Suprapubic skin (tissue), 4 donors: Measurements from ENCODE around the gene PDP2. TPM values are rescaled to one million over a fixed set of nuclear protein-coding genes. Genes with fewer than 3 reads are reported as not detected.

Experiments
- DNase-seq, 2 donors: peaks; one replicate each; pipeline ENCODE4 v3.0.0-alpha.2; 2019; ENCODE audit warnings: low spot score in 2 of 2
- H3K27ac ChIP-seq: fragments of 200-600 bp; sonication (generic); one replicate; pipeline ENCODE4 v1.5.1; 2019
- H3K27me3 ChIP-seq: fragments of 200-600 bp; sonication (generic); one replicate; pipeline ENCODE4 v1.5.1; 2019
- H3K36me3 ChIP-seq: fragments of 200-600 bp; sonication (generic); one replicate; pipeline ENCODE4 v1.5.1; 2019
- H3K4me1 ChIP-seq: fragments of 200-600 bp; sonication (generic); one replicate; pipeline ENCODE4 v1.5.1; 2019
- H3K4me3 ChIP-seq: fragments of 200-600 bp; sonication (generic); one replicate; pipeline ENCODE4 v1.5.1; 2019; ENCODE audit warnings: mild to moderate bottlenecking
- H3K9me3 ChIP-seq: fragments of 200-600 bp; sonication (generic); one replicate; pipeline ENCODE4 v1.5.1; 2019
- CTCF ChIP-seq, 2 donors: fragments of 200-600 bp in 1 of 2; fragments of 450-650 bp in 1 of 2; sonication (generic) in 1 of 2; IDR thresholded peaks; one replicate each; pipeline ENCODE4 v1.5.1; 2016 to 2019; ENCODE audit warnings: antibody characterized with exemption in 2 of 2, mild to moderate bottlenecking in 1 of 2, moderate library complexity in 1 of 2
- EP300 ChIP-seq: sonication (generic); formaldehyde crosslinking; IDR thresholded peaks from one replicate; pipeline ENCODE4 v1.6.1; 2017; ENCODE audit warnings: antibody characterized with exemption
- POLR2A ChIP-seq, 2 donors: fragments of 450-650 bp; IDR thresholded peaks; one replicate each; pipeline ENCODE4 v1.6.1; 2017; ENCODE audit warnings: antibody characterized with exemption in 2 of 2, mild to moderate bottlenecking in 2 of 2, moderate library complexity in 2 of 2
- POLR2AphosphoS5 ChIP-seq, 3 donors: sonication (generic); formaldehyde crosslinking; IDR thresholded peaks; one replicate each; pipeline ENCODE4 v1.6.1; 2017; ENCODE audit warnings: antibody characterized with exemption in 3 of 3
- WGBS: methylation state at CpG from one replicate; pipeline ENCODE4 v1.1.5; 2018; 5-methylcytosine and 5-hydroxymethylcytosine counted together
- total RNA-seq, 4 donors: library from RNA; depleted of rRNA; stranded (reverse); fragments of >200 nt; gene quantifications; one replicate each; pipeline ENCODE4 v1.1.0, GENCODE V29; 2016

PDP2 gene
- total RNA-seq, 4 donors from 2014 or later = 5.0 to 8.3 (median 6.6) TPM

GRCh38 chr16:66840883-66841282, 39.4 kb upstream of the PDP2 start:
- H3K4me3 ChIP-seq = no peak overlapping the region
- no peak for DNase-seq
- no peaks in the 10 kb centered on the region for H3K9me3 ChIP-seq
- TF ChIP-seq CTCF (IDR thresholded peaks at IDR 0.05) = no peak
- no peak for TF ChIP-seq EP300
- no peak for TF ChIP-seq POLR2AphosphoS5 (IDR thresholded peaks at IDR 0.05)
- TF ChIP-seq POLR2A (IDR thresholded peaks at IDR 0.05) = no peak
- H3K4me1 ChIP-seq = peaks cover 14% of the 10 kb centered on the region
- H3K27ac ChIP-seq = no peak overlapping the region
- peaks cover 23% of the 10 kb centered on the region for H3K27me3 ChIP-seq
- H3K36me3 ChIP-seq = no peaks in the 10 kb centered on the region
- WGBS = 56% methylated on average over 3 of the region's 3 CpGs

- WGBS = 91% methylated on average over 4 of the region's 4 CpGs
- H3K4me1 ChIP-seq = peaks cover 14% of the 10 kb centered on the region
- TF ChIP-seq CTCF (IDR thresholded peaks at IDR 0.05) (no peak), POLR2AphosphoS5 (IDR thresholded peaks at IDR 0.05) (no peak), POLR2A (IDR thresholded peaks at IDR 0.05) (no peak)
- H3K27ac ChIP-seq = no peak overlapping the region
- H3K4me3 ChIP-seq = no peak overlapping the region
- H3K36me3 ChIP-seq = no peaks in the 10 kb centered on the region
- H3K27me3 ChIP-seq = peaks cover 28% of the 10 kb centered on the region
- H3K9me3 ChIP-seq = no peaks in the 10 kb centered on the region
- no peak for DNase-seq
Observed at GRCh38 chr16:66841366-66841765, 38.9 kb upstream of the PDP2 start.

- Histone ChIP-seq H3K27me3 (peaks cover 36% of the 10 kb centered on the region), H3K4me3 (no peak overlapping the region), H3K27ac (no peak overlapping the region), H3K36me3 (no peaks in the 10 kb centered on the region), H3K4me1 (peaks cover 14% of the 10 kb centered on the region), H3K9me3 (no peaks in the 10 kb centered on the region)
- TF ChIP-seq CTCF (IDR thresholded peaks at IDR 0.05) (no peak), POLR2A (IDR thresholded peaks at IDR 0.05) (no peak), EP300 (no peak), POLR2AphosphoS5 (IDR thresholded peaks at IDR 0.05) (no peak)
- WGBS = 76% methylated on average over 7 of the region's 7 CpGs
- no peak for DNase-seq
Observed at GRCh38 chr16:66842765-66843164, 37.5 kb upstream of the PDP2 start.

GRCh38 chr16:66843191-66843590, 37.1 kb upstream of the PDP2 start:
- WGBS = 100% methylated on average over 2 of the region's 2 CpGs
- DNase-seq = no peak
- H3K27me3 ChIP-seq = peaks cover 36% of the 10 kb centered on the region
- no peak overlapping the region for H3K27ac ChIP-seq
- no peaks in the 10 kb centered on the region for H3K36me3 ChIP-seq
- peaks cover 14% of the 10 kb centered on the region for H3K4me1 ChIP-seq
- no peaks in the 10 kb centered on the region for H3K9me3 ChIP-seq
- no peak for TF ChIP-seq POLR2A (IDR thresholded peaks at IDR 0.05)
- TF ChIP-seq POLR2AphosphoS5 (IDR thresholded peaks at IDR 0.05) = no peak
- TF ChIP-seq CTCF (IDR thresholded peaks at IDR 0.05) = no peak
- no peak for TF ChIP-seq EP300
- no peak overlapping the region for H3K4me3 ChIP-seq

GRCh38 chr16:66844009-66844341, 36.3 kb upstream of the PDP2 start:
- Histone ChIP-seq H3K9me3 (no peaks in the 10 kb centered on the region), H3K4me3 (peak overlapping the region; percentile 55), H3K36me3 (no peaks in the 10 kb centered on the region), H3K27me3 (peaks cover 36% of the 10 kb centered on the region), H3K4me1 (peaks cover 14% of the 10 kb centered on the region), H3K27ac (no peak overlapping the region)
- DNase-seq = no peak
- 80% methylated on average over 1 of the region's 14 CpGs for WGBS
- TF ChIP-seq POLR2AphosphoS5 (IDR thresholded peaks at IDR 0.05) = no peak
- TF ChIP-seq POLR2A (IDR thresholded peaks at IDR 0.05) = no peak
